ENCODE data around the gene KCNH2.
A peak's percentile ranks its signal among the peaks of the same experiment; 100 is the strongest.
"Not testable (repeated sequence)": the region's sequence is repeated elsewhere in the genome, so short reads cannot be mapped to it uniquely, and the experiment has no call there.

KCNH2 gene, protein sequence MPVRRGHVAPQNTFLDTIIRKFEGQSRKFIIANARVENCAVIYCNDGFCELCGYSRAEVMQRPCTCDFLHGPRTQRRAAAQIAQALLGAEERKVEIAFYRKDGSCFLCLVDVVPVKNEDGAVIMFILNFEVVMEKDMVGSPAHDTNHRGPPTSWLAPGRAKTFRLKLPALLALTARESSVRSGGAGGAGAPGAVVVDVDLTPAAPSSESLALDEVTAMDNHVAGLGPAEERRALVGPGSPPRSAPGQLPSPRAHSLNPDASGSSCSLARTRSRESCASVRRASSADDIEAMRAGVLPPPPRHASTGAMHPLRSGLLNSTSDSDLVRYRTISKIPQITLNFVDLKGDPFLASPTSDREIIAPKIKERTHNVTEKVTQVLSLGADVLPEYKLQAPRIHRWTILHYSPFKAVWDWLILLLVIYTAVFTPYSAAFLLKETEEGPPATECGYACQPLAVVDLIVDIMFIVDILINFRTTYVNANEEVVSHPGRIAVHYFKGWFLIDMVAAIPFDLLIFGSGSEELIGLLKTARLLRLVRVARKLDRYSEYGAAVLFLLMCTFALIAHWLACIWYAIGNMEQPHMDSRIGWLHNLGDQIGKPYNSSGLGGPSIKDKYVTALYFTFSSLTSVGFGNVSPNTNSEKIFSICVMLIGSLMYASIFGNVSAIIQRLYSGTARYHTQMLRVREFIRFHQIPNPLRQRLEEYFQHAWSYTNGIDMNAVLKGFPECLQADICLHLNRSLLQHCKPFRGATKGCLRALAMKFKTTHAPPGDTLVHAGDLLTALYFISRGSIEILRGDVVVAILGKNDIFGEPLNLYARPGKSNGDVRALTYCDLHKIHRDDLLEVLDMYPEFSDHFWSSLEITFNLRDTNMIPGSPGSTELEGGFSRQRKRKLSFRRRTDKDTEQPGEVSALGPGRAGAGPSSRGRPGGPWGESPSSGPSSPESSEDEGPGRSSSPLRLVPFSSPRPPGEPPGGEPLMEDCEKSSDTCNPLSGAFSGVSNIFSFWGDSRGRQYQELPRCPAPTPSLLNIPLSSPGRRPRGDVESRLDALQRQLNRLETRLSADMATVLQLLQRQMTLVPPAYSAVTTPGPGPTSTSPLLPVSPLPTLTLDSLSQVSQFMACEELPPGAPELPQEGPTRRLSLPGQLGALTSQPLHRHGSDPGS

DNA sequence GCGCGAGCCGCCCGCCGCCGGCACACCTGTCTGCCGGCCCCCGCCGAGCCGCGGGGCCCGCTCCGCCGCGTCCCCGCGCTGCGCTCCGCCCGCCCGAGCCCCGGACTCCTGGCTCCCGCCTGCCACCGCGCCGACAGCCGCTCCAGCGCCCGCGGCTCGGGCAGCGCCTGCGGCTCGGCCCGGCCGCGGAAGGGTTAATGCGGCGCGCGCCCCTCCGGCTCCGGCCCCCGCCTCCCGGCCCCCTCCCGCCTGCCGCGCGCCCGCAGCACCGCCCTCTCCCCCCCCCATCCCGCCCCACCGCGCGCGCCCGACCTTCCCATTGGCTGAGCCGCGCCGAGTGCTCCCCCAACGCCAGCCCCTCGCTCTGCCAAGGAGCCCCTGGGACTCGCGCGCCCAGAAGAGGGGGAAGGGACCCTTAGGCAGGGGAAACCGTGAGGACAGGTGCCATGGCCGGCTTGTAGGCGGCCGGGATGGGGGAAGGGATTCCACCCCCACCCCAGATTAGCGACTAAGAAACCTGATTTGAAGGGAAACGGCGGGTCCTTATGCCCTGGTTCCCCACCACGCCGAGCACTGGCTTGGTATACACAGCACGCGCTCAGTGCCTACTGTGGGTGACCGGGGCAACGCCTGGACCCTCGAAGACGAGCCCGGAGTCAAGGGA lies at the start of gene KCNH2:
TSS of gene KCNH2 (minus strand) at position 196 of the 664 bp plus-strand sequence. CDS start 408 bp downstream, outside the sequence.
- DNase-seq (ENCODE audit: low spot score) = no peak

DNA sequence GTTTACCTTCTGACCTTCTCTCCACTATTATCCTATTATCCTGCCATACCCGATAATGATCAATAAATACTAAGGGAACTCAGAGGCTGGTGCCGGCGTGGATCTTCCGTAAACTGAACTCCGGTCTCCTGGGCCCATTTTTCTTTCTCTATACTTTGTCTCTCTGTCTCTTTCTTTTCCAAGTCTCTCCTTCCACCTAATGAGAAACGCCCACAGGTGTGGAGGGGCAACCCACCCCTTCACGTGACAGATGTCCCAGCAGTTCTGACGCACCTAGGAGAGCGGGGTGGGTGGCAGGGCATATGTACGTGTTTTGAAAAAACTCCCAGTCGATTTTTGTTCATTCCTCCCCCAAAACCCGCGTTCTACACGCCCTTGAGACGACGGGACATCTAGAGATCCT lies 49.6 kb upstream of the KCNH2 start:
- DNase-seq (ENCODE audit: low spot score) = not testable (repeated sequence)

DNA sequence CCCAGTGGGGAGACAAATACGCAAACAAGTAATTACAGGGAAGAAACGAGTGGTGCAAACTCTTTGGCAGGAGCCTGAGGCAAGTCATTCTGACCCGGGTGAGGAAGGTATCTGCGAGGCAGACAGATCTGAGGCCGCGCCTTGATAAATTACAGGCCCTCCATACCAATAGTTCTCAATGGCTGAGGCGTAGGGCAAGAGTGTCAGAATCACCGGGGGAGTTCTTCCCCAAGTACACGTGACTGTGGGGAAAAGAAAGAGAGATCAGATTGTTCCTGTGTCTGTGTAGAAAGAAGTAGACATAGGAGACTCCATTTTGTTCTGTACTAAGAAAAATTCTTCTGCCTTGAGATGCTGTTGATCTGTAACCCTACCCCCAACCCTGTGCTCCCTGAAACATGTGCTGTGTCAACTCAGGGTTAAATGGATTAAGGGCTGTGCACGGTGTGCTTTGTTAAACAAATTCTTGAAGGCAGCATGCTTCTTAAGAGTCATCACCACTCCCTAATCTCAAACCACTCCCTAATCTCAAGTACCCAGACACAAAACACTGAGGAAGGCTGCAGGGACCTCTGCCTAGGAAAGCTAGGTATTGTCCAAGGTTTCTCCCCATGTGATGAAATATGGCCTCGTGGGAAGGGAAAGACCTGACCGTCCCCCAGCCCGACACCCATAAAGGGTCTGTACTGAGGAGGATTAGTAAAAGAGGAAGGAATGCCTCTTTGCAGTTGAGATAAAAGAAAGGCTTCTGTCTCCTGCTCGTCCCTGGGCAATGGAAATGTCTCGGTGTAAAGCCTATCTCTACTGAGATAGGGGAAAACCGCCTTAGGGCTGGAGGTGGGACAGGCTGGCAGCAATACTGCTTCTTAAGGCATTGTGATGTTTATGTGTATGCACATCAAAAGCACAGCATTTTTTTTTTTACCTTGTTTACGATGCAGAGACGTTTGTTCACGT lies 48.9 kb upstream of the KCNH2 start:
- peak; percentile 61 for DNase-seq (ENCODE audit: low spot score)

DNA sequence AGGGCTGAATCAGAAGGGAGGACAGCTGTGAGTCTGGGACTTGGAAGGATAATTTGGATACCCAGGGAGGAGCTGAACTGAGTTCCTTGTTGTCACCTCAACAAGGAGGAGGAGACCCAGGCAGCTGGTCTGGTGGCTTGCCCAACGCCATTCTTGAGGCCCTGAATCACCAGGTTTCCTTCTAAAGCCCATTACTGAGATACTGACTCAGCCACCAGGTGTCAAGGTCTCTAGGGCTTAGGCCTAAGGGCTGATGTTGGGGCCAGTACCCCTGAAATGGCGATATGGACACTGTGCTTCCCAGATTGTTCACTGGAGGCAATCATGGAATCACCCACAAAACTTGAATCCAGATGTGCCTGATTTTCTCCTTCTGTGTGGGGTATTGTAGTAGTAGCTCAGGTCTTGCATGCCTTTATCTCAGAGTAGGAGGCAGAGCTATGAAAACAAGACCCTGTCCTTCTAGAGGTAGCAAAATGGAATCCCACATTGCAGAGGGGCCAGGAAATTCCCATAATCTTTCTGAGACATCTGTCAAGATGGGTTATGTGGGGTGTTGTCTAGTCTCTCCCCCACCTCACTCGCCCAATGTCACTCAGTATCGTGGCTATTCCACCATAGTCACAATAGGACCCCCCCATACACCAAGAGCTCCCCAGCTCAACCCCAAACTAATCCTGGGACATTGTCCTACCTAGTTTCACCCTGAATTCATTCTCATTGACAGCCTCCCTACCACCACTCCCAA lies 48.0 kb upstream of the KCNH2 start:
- no peak for DNase-seq (ENCODE audit: low spot score)

DNA sequence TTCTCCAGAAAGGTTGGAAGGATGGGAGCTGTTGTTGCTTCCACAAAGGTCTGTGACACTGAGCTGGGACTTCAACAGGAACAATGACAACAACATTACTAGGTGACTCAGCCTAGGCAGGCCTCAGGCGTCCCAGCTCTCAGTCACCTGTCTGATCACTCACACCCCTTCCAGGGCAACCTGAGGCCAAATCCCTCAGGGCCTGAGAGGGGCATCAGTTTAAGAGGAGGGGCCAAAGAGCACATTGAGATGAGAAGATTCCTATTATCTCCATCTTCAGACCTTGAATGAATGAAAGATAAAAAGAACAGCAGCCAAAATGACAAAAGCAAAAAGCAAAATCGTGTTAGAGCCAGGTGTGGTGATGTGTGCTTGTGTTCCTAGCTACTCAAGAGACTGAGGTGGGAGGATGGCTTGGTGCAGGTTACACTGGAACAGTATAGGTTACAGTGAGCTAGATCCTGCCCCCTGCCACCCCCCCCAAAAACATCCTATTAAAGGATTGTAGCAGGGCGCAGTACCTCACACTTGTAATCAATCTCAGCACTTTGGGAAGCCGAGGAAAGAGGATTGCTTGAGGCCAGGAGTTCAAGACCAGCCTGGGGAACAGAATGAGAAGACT lies 46.4 kb upstream of the KCNH2 start, which contains the start of gene ATG9B:
TSS of gene ATG9B (minus strand) at position 60 of the 622 bp plus-strand sequence. CDS start 71 bp downstream, outside the sequence.
- DNase-seq (ENCODE audit: low spot score) = no peak

DNA sequence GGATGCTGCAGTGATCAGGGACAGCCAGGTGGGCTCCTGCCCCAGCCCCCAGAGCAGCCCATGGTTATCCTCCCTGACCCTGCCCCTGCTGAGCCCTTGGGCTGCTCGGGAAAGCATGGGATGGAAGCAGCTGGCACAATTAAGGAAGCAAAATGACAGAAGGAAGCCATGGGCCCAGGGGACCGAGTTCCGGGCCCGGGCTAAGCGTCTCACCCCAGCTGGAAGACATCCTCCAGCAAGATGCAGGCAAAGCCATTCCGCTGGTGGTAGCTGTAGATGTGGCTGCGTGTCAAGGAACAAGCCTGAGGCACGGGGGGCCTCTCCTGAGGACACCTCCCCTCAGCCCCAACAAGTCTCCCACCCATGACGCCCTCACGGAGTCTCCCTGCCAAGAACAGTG lies 45.1 kb upstream of the KCNH2 start:
- DNase-seq (ENCODE audit: low spot score) = no peak

DNA sequence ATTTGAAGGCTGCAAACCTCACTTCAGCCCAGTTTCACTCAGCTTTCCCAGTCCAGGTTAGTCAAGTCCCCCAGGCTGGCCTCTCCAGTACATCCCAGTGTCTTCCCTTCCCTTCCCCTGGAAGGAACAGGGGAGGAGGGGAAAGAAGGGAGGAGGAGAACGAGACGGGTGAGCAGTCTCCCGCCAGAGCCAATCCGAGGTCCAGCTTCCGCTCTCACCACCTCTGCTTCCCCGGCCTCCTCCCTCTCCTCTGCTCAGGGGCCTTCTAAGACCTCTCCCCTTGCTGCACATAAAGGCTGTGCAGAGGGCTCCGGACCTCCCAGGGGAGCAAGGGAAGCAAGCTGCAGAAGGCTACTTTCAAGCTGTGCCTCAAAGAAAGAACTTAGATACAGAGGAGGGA lies 42.1 kb upstream of the KCNH2 start:
- no peak for DNase-seq (ENCODE audit: low spot score)

DNA sequence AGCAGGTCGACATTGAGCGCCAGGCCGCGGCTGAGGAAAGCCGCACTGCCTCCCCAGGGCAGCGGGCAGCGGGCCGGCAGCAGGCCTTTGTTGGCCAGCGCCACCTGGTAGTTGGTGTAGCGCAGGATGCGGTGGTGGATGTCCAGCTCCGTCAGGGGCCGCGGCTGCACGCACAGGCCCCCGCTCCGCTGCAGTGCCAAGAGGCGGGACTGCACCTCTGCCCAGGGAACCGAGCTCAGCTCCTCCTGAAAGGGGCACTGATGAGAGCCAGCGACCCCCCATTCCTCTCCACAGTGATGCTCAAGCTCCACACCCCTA lies 41.0 kb upstream of the KCNH2 start:
- no peak for DNase-seq (ENCODE audit: low spot score)

DNA sequence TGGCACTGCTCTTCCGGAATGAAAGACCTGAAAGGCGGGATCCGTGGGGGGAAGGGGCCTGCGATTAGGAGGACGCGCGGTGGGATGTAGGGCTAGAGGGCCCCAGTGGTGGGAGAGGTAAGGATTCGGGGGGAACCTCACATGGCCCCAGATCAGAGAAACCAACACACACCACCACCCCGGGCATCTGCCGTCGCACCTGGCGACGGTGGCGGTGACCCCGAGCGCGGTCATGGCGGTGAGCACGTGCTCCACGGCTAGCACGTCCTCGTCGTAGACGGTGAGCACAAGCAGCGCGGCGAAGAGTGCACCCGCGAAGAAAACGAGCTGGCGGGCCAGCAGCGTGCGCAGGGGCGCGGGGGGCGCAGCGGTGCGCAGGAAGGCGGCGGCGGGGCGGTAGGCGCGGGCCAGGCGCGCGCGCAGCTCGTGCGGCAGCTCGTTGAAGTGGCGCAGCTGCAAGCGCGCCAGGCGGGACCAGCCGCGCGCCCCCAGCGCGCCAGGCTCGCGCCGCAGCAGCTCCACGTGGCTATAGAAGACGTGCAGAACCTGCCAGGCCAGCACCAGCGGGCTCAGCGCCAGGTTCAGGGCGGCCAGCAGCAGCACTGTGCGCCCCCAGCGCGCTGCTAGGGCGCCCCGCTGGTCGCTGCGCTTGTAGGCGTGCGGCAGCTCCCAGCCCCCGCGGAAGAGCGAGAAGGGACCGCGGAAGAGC lies 40.5 kb upstream of the KCNH2 start:
- no peak for DNase-seq (ENCODE audit: low spot score)

DNA sequence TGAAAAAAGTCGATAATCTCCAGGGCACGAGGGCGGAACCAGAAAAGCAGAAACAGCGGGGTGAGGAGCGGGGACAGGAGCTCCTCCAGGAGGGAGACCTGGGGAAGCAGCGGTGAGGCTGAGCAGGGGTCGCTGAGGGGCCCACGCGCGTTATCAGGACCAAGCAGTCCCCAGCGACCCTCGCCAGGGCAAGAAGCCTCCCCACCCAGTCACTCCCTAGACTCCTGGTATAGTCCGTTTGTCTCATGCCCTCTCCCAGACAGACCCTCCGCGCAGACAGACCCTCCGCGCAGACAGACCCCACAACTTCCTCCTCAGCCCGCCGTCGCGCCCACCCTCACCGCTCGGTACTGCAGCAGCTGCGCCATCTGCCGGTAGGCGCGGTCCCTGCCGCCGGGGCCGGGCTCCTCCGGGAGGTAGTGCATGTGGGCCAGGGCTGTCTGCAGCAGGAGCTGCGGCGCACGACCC lies 39.9 kb upstream of the KCNH2 start:
- DNase-seq (ENCODE audit: low spot score) = peak; percentile 57

DNA sequence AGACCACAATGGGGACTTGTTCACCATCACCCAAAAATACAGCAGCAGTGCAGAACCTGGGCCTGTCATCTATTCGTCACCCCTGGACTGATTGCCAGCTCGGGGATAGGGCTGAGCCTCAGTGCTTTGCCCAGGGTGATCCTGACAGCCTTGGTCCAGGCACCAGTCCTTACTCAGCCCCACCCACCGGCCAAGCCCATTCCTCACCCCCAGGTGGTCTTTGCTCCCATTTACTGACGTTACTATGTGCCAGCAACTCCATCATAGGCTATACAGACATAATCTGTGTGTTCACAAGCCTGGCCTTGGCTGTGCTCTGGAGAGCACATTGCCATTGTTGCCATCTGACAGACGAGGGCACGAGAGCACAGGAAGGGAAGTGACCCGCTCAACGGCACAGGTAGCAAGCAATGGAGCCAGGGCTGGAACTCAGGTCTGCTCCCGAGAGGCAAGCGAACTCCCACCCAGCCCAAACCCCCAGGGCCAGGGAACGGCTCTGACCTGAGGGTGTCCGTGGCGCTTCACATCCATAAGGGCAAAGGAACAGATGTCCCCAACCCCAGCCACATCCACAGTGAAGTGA lies 39.3 kb upstream of the KCNH2 start:
- DNase-seq (ENCODE audit: low spot score) = no peak

DNA sequence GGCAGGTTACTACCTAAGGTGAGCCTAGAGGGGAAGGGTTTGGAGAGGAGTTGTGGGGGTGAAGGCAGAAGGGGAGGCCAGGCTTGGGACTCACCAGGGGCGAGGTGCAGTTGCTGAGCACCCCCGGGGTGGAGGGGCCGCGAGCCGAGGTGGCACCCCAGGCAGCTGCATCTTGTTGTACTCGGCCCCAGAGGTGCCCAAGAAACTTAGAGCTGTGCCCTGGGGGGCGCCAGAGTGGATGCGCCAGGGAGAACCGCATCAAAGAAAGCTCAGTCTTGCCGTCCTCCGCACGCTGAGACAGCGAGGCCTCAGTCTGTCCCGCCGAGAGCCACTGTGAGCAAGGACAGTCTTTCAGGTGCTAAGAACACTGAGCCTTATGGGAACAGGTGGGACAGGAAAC lies 38.8 kb upstream of the KCNH2 start:
- DNase-seq (ENCODE audit: low spot score) = no peak

DNA sequence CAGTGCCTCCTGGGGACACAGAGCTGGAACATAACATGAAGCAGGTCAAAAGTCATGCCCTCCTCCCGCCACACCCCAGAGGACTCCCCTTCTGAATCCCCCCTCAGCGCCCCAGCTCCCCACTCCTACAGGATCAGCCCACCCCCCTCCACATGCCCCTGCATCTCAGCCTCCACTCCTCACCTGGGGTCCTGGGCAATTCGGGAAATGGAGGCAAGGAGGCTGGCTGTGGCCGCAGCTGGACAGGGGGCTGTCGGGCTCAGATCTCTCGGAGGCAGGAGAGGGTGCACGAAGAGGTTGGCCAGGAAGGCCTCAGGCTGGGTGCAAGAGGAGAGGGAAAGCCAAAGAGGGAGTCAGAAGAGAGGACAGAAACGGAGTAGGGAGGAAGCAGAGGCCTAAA lies 38.4 kb upstream of the KCNH2 start:
- no peak for DNase-seq (ENCODE audit: low spot score)

DNA sequence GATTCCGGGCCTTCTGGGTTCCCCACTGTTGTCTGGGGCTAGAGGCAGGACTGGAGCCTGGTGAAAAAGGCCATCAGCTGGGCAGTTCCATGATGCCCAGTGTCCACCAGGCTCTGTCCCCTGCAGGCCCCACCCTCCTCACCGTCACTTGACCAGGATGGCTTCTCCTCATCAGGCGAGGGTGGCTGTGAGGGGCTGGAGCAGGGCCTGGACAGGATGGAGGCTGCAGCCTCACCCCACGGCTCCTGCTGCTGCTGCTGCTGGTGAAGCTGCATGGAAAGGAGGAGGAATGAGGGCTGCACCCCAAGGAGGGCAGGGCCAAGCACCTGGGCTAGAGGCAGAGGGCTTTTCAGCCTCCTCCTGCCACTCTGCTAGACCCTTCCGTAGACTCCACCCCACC lies 37.8 kb upstream of the KCNH2 start:
- no peak for DNase-seq (ENCODE audit: low spot score)

DNA sequence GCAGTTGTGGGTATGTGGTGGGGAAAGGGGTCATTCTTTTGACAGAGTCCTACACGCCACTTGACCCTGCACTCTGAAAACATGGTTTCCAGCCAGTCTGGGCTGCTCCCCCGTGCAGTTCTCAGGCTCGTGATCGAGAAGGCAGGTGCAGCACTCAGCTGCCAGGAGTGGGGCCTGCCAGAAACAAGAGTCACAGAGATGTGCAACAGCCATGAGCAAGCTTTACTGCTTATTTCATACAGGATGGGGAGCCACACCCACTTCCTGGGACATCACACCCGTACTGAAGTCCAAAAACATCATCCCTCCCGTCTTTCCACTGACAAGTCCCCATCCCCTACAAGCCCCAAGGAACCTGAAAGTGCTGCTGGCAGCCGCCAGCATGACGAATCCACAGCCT lies 36.8 kb upstream of the KCNH2 start:
- no peak for DNase-seq (ENCODE audit: low spot score)

DNA sequence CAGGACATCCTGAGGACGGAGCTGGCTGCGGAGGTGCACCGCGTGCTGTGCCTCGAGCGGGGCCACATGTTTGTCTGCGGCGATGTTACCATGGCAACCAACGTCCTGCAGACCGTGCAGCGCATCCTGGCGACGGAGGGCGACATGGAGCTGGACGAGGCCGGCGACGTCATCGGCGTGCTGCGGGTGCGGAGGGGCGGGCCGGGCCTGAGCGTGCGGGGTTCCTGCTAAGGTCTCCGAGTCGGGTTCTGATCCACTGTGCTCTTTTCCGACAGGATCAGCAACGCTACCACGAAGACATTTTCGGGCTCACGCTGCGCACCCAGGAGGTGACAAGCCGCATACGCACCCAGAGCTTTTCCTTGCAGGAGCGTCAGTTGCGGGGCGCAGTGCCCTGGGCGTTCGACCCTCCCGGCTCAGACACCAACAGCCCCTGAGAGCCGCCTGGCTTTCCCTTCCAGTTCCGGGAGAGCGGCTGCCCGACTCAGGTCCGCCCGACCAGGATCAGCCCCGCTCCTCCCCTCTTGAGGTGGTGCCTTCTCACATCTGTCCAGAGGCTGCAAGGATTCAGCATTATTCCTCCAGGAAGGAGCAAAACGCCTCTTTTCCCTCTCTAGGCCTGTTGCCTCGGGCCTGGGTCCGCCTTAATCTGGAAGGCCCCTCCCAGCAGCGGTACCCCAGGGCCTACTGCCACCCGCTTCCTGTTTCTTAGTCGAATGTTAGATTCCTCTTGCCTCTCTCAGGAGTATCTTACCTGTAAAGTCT lies 35.8 kb upstream of the KCNH2 start:
- DNase-seq (ENCODE audit: low spot score) = peak; percentile 76

DNA sequence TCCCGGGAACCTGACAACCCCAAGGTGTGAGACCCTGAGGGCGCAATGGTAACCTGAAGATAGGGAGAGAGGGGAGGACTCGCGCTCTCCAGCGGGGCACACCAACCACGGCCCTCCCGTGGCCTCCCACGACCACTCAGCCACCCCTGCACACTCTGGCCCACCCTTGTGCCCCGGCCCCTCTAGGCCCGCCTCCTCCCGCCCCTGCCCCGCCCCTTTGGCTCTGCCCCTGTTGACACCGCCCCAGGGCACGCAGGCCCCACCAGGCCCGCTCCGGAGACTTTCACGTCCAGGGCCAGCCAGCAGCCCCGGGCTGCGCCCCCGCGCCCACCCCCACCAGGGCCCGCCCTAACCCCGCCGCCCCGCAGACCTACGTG lies 35.2 kb upstream of the KCNH2 start:
- no peak for DNase-seq (ENCODE audit: low spot score)

DNA sequence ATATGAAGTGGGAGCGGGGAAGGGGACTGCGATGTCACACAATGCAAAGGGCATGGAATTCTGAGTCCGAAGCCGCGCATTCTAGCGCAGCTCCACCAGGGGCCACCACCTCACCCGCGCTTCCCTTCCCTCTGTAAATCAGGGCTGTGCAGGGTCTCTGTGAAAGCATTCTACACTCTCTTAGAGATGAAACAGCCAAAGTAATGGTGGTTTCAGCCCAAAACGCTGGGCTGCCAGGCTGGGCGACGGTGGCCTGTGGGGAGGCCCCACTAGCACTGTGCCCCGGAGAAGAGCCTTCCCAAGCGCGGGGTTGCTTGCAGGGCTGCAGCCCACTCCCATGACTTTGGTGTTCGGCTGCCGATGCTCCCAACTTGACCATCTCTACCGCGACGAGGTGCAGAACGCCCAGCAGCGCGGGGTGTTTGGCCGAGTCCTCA lies 34.8 kb upstream of the KCNH2 start:
- peak; percentile 27 for DNase-seq (ENCODE audit: low spot score)

Data from hematopoietic multipotent progenitor cell treated with erythropoietin and hydrocortisone succinate and interleukin-3 and kit ligand, for 15 days (in vitro differentiated cells).